Dermis microvascular lymphatic vessel endothelial cell (primary cell): ENCODE results near the gene SLC35E4. TPM values are rescaled to one million over a fixed set of nuclear protein-coding genes. Genes with fewer than 3 reads are reported as not detected.

Experiments used
- DNase-seq, 2 donors: peaks; one replicate each; pipeline versions ENCODE4 v3.0.0 to v3.0.0-alpha.2; 2010; ENCODE audit warnings: low read depth in 2 of 2
- total RNA-seq: library from RNA; depleted of rRNA; stranded (reverse); fragments of >200 nt; gene quantifications from 2 replicates; pipeline ENCODE4 v1.2.1, GENCODE V29; 2014

The SLC35E4 gene
- total RNA-seq, 1 donor from 2014 or later = 31.3 TPM

GRCh38 chr22:30691204-30691603 is 55.6 kb downstream of the SLC35E4 start:
- no peak for DNase-seq

GRCh38 chr22:30694171-30694639 is 58.6 kb downstream of the SLC35E4 start:
- DNase-seq = peak in 1 of 2 donors; percentile 58

- DNase-seq = peak in 1 of 2 donors; percentile 51
Measured at GRCh38 chr22:30694640-30695350, 59.2 kb downstream of the SLC35E4 start, which contains the start of gene OSBP2. Gene OSBP2 (plus strand): TSS chr22:30694874. CDS start chr22:30694910, 36 bp downstream.

GRCh38 chr22:30695351-30695851 is 59.8 kb downstream of the SLC35E4 start:
- DNase-seq = no peak

GRCh38 chr22:30695871-30696655 is 60.5 kb downstream of the SLC35E4 start:
- no peak for DNase-seq

Other genes starting within 250 kb of the SLC35E4 start
- gene RNF215, start 248.4 kb upstream of the SLC35E4 start, total RNA-seq = 12.5 and 21.1 TPM in 2 replicates
- 11.7 and 14.8 TPM in 2 replicates for gene SEC14L2, start 238.8 kb upstream of the SLC35E4 start, total RNA-seq
- 31.0 and 33.6 TPM in 2 replicates for gene MTFP1, start 210.0 kb upstream of the SLC35E4 start, total RNA-seq
- not detected in 2 replicates for gene SEC14L3, start 163.8 kb upstream of the SLC35E4 start, total RNA-seq
- 0.13 and 0.51 TPM in 2 replicates for gene SEC14L4, start 130.1 kb upstream of the SLC35E4 start, total RNA-seq
- under 0.01 and 0.13 TPM in 2 replicates for gene SEC14L6, start 89.0 kb upstream of the SLC35E4 start, total RNA-seq
- gene GAL3ST1, start 61.1 kb upstream of the SLC35E4 start, total RNA-seq = 0.13 TPM in 1 of 2 replicates, not detected in the other
- gene PES1, start 43.9 kb upstream of the SLC35E4 start, total RNA-seq = 60.3 and 67.3 TPM in 2 replicates
- 18.2 and 29.5 TPM in 2 replicates for gene TCN2, start 28.6 kb upstream of the SLC35E4 start, total RNA-seq
- 10.1 and 13.3 TPM in 2 replicates for gene DUSP18, start 32.1 kb downstream of the SLC35E4 start, total RNA-seq
- 16.6 and 19.4 TPM in 2 replicates for gene OSBP2, start 59.1 kb downstream of the SLC35E4 start, total RNA-seq